ENCODE data around the gene BMAL1.

BMAL1 gene

GRCh38 chr11:13375798-13376197, 98.2 kb downstream of the BMAL1 start:
- TF ChIP-seq TAF1 (IDR thresholded peaks at IDR 0.05; ENCODE audit: low read depth) (no peak), TEAD4 (IDR thresholded peaks at IDR 0.05) (no peak), TCF12 (IDR thresholded peaks at IDR 0.05; ENCODE audit: low read depth) (no peak), EGR1 (IDR thresholded peaks at IDR 0.05) (no peak), REST (IDR thresholded peaks at IDR 0.05; ENCODE audit: low read depth) (no peak)

- TF ChIP-seq ZBTB7A (IDR thresholded peaks at IDR 0.05; ENCODE audit: low read depth) (no peak), EGR1 (IDR thresholded peaks at IDR 0.05) (no peak), REST (IDR thresholded peaks at IDR 0.05; ENCODE audit: low read depth) (no peak), FOXM1 (IDR thresholded peaks at IDR 0.05; ENCODE audit: borderline replicate concordance, low read depth) (no peak), TCF12 (IDR thresholded peaks at IDR 0.05; ENCODE audit: low read depth) (no peak), NFIC (IDR thresholded peaks at IDR 0.05) (no peak), USF1 (IDR thresholded peaks at IDR 0.05) (no peak), YY1 (IDR thresholded peaks at IDR 0.05; ENCODE audit: low read depth) (no peak), EP300 (IDR thresholded peaks at IDR 0.05; ENCODE audit: borderline replicate concordance) (no peak), CEBPB (IDR thresholded peaks at IDR 0.05) (no peak), TAF1 (IDR thresholded peaks at IDR 0.05; ENCODE audit: low read depth) (no peak), RAD21 (IDR thresholded peaks at IDR 0.05; ENCODE audit: low read depth) (no peak), CREB1 (IDR thresholded peaks at IDR 0.05; ENCODE audit: low read depth) (no peak)
Observed at GRCh38 chr11:13376402-13376801, 98.8 kb downstream of the BMAL1 start.

GRCh38 chr11:13376838-13377237, 99.2 kb downstream of the BMAL1 start:
- no peak for TF ChIP-seq EGR1 (IDR thresholded peaks at IDR 0.05)
- TF ChIP-seq CREB1 (IDR thresholded peaks at IDR 0.05; ENCODE audit: low read depth): no peak
- TF ChIP-seq USF1 (IDR thresholded peaks at IDR 0.05): no peak
- no peak for TF ChIP-seq EP300 (IDR thresholded peaks at IDR 0.05; ENCODE audit: borderline replicate concordance)
- no peak for TF ChIP-seq REST (IDR thresholded peaks at IDR 0.05; ENCODE audit: low read depth)
- TF ChIP-seq CEBPB (IDR thresholded peaks at IDR 0.05): no peak
- no peak for TF ChIP-seq FOXM1 (IDR thresholded peaks at IDR 0.05; ENCODE audit: borderline replicate concordance, low read depth)
- TF ChIP-seq YY1 (IDR thresholded peaks at IDR 0.05; ENCODE audit: low read depth): no peak
- no peak for TF ChIP-seq MAX (IDR thresholded peaks at IDR 0.05)
- no peak for TF ChIP-seq NFIC (IDR thresholded peaks at IDR 0.05)
- no peak for TF ChIP-seq TEAD4 (IDR thresholded peaks at IDR 0.05)
- TF ChIP-seq TAF1 (IDR thresholded peaks at IDR 0.05; ENCODE audit: low read depth): no peak
- TF ChIP-seq RAD21 (IDR thresholded peaks at IDR 0.05; ENCODE audit: low read depth): no peak
- no peak for TF ChIP-seq ZBTB7A (IDR thresholded peaks at IDR 0.05; ENCODE audit: low read depth)
- no peak for TF ChIP-seq TCF12 (IDR thresholded peaks at IDR 0.05; ENCODE audit: low read depth)

- TF ChIP-seq TEAD4 (IDR thresholded peaks at IDR 0.05) (no peak), TCF12 (IDR thresholded peaks at IDR 0.05; ENCODE audit: low read depth) (no peak), MAX (IDR thresholded peaks at IDR 0.05) (no peak), NFIC (IDR thresholded peaks at IDR 0.05) (no peak), CEBPB (IDR thresholded peaks at IDR 0.05) (no peak), ZBTB7A (IDR thresholded peaks at IDR 0.05; ENCODE audit: low read depth) (no peak), EP300 (IDR thresholded peaks at IDR 0.05; ENCODE audit: borderline replicate concordance) (no peak), EGR1 (IDR thresholded peaks at IDR 0.05) (no peak), FOXM1 (IDR thresholded peaks at IDR 0.05; ENCODE audit: borderline replicate concordance, low read depth) (no peak), RAD21 (IDR thresholded peaks at IDR 0.05; ENCODE audit: low read depth) (no peak), REST (IDR thresholded peaks at IDR 0.05; ENCODE audit: low read depth) (no peak), USF1 (IDR thresholded peaks at IDR 0.05) (no peak), YY1 (IDR thresholded peaks at IDR 0.05; ENCODE audit: low read depth) (no peak), TAF1 (IDR thresholded peaks at IDR 0.05; ENCODE audit: low read depth) (no peak), CREB1 (IDR thresholded peaks at IDR 0.05; ENCODE audit: low read depth) (no peak)
Observed at GRCh38 chr11:13378316-13378715, 100.7 kb downstream of the BMAL1 start.
